ENCODE measurements around the gene NPTX2. TPM values are rescaled to one million over a fixed set of nuclear protein-coding genes. Genes with fewer than 3 reads are reported as not detected.

NPTX2 gene
- total and polyA plus RNA-seq, 10 of the 15 experiments (the other 5 are each of a cell fraction or from before 2014, with no cell fraction given), result 0.04 TPM; not detected in 9

- H3K79me2 ChIP-seq (ENCODE audit: control insufficient read depth, insufficient read depth, low read length), result no peaks in the 10 kb centered on the region
- DNase-seq (ENCODE audit: low read depth, low spot score) (no peak), ATAC-seq (no peak), FAIRE-seq (no peak)
- BruUV-seq (replicated peaks), result no TSS peak
- no peak overlapping the region for H2AFZ ChIP-seq (ENCODE audit: control insufficient read depth, low read depth, low read length)
- CTCF ChIA-PET, result no interaction called here
- WGBS (ENCODE audit: insufficient coverage, insufficient replicate concordance, low lambda C conversion rate, missing lambda C conversion rate), result 17% methylated on average over 3 of the region's 3 CpGs
- no peak overlapping the region for H3K9ac ChIP-seq (ENCODE audit: control insufficient read depth, insufficient read depth, low read length)
- in situ Hi-C loops (cut with MboI) (no loop called here), intact Hi-C loops (cut with micrococcal nuclease; ENCODE audit: unreplicated experiment) (no loop called here)
- no peak overlapping the region for H3K4me3 ChIP-seq
- no peak overlapping the region for H3K27ac ChIP-seq (ENCODE audit: control insufficient read depth, insufficient read depth)
- no peaks in the 10 kb centered on the region for H3K4me1 ChIP-seq (ENCODE audit: control insufficient read depth, insufficient read depth, low read length)
- H4K20me1 ChIP-seq (ENCODE audit: control insufficient read depth, insufficient read depth), result no peaks in the 10 kb centered on the region
- no peak overlapping the region for H3K4me2 ChIP-seq (ENCODE audit: control insufficient read depth, insufficient read depth)
- RAD21 ChIA-PET (ENCODE audit: unreplicated experiment), result no interaction called here
- SMC1A ChIA-PET (ENCODE audit: uncharacterized antibody, unreplicated experiment), result no interaction called here
- POLR2A ChIA-PET, result no interaction called here
- no peaks in the 10 kb centered on the region for H3K9me3 ChIP-seq (replicated peaks; ENCODE audit: control insufficient read depth, insufficient read depth, low read length)
- H3K36me3 ChIP-seq (ENCODE audit: control insufficient read depth in 2 of 2, insufficient read depth in 2 of 2, low read length in 1 of 2), result no peaks in the 10 kb centered on the region
- TF ChIP-seq RAD51 (IDR thresholded peaks at IDR 0.05), result no peak
- no peak for TF ChIP-seq TCF12 (IDR thresholded peaks at IDR 0.05; ENCODE audit: low read depth, low read length)
- no peak for TF ChIP-seq SPI1 (IDR thresholded peaks at IDR 0.05; ENCODE audit: borderline replicate concordance, insufficient read depth, low read depth, low read length)
- TF ChIP-seq USF2 (IDR thresholded peaks at IDR 0.05; ENCODE audit: borderline replicate concordance, low read depth, low read length), result no peak
- no peak for TF ChIP-seq DPF2 (IDR thresholded peaks at IDR 0.05)
- no peak for TF ChIP-seq IKZF2 (IDR thresholded peaks at IDR 0.05)
- no peak for TF ChIP-seq HSF1 (IDR thresholded peaks at IDR 0.05; ENCODE audit: low read depth, low read length)
- TF ChIP-seq YY1 (IDR thresholded peaks at IDR 0.05; ENCODE audit: low read depth, low read length), result no peak
- TF ChIP-seq POU2F2 (IDR thresholded peaks at IDR 0.05; ENCODE audit: borderline replicate concordance, low read depth, low read length), result no peak
- TF ChIP-seq ZNF592 (IDR thresholded peaks at IDR 0.05), result no peak
- TF ChIP-seq LARP7 (IDR thresholded peaks at IDR 0.05), result no peak
- no peak for TF ChIP-seq ZBTB11 (CRISPR knock-in tag; IDR thresholded peaks at IDR 0.05)
- H3K27me3 ChIP-seq (replicated peaks in 1 of 2; ENCODE audit: control insufficient read depth in 2 of 2, insufficient read depth in 2 of 2, low read length in 1 of 2), result peaks cover 0 to 2% of the 10 kb centered on the region in 2 experiments; a peak in 2 of 4 replicates
These were observed 13.7 kb upstream of the NPTX2 start for GRCh38 chr7:98603399-98603788.
